Fibroblast of gingiva (primary cell): ENCODE data around the gene DNAH3.
"Not testable (repeated sequence)": the region's sequence is repeated elsewhere in the genome, so short reads cannot be mapped to it uniquely, and the experiment has no call there.

Source experiments
- DNase-seq: peaks from one replicate; pipeline ENCODE4 v3.0.0-alpha.2; 2011; ENCODE audit warnings: low read depth

DNAH3 gene

GRCh38 chr16:21120976-21121520 lies 29.6 kb downstream of the DNAH3 start:
- DNase-seq = no peak

- DNase-seq = no peak
These were observed 33.1 kb downstream of the DNAH3 start for GRCh38 chr16:21117567-21117966.

GRCh38 chr16:21116148-21116693 lies 34.4 kb downstream of the DNAH3 start:
- no peak for DNase-seq

GRCh38 chr16:21115551-21115950 lies 35.1 kb downstream of the DNAH3 start:
- not testable (repeated sequence) for DNase-seq

DNA sequence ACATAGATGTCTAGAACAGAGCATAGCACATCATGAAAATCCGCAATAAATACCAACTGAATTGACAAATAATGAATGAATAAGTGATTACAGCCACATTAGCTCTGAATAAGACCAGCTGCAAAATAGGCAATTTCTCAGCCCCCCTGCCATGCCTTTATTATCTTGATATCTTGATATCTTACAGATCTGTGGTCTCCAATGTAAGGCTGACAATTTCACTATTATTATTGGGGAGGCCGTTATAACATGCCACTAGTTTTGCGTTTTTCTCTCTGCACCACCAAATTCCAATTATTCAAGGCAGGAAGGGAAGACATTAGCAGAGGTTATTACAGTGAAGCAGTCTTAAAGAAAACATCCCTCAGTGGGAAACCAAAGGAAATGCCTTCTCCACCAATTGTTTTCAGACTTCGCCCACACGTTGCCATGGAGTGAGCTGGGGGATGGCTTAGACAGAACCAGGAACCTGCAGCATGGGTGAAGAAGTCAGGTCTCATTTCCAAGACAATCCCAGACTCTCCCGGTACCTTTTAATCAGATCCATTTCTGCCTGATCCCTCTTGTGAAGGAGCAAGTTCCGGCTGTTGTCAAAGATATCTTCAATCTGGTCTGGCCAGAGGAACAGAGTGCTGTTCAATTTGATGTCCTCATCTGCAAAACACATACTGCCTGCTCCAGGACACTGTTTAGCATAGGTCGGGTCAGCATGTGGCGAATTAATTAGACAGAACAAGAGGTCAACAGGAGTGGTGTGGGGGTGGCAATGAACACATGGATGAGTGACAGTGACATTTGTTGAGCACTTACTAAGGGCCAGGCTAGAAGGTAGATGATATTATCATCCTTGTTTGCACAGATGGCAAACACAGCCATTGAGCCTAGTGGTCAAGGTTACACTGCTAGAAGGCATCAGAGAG lies 46.4 kb downstream of the DNAH3 start:
- no peak for DNase-seq

DNA sequence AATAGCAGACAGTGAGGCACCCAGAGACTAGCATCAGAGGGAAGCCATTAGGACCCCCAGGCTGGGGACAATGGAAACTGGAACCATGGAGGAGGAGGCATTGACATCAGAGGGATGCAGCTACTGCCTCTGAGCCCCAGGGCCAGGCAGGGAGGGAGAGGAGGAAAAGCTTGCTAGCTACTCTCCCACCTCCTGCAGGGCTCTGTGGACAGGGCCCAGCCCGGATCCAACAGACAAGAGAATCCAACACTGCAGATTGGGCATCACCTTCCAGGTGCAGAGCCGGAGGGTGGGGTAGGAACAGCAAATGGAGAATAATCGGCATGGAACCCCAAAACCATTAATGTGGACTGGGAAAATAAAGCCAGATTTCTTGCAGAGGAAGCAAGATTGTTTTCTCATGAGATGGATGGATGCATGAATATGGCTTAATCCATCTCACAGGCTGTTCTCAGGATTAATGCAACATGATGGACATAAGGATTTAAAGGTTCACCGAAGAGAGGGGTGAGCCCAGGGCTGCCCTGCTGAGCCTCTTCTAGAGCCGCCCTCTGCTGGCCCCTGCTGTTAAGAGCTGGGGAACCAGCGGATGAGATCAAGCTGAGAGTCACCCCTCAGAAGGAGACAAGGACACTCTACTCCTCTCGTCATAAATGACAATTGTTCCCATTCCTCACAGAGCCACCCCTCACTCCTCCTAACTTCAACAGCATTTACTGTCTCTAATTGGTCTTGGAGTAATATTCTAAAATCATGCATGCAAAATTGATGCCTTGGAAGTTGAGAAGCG lies 48.8 kb downstream of the DNAH3 start:
- peak; percentile 18 for DNase-seq

DNA sequence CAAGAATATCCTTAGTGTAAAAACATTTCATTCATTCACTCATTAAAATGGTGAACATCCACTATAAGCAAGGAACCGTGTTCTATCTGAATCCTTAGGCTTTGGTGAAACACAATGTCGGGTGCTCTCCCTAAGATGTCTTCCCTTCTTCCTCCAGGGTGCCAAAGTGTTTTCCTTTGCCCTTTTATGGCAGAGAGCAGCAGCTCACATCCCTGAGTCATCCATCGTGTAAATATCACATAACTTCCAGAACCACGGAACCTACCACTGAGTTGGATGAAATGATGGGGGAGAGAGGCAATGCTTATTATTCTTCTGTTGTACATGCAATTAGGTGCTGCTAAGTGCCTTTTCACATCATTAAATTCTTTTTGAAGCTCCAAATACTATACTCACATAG lies 50.2 kb downstream of the DNAH3 start:
- DNase-seq = peak; percentile 61

GRCh38 chr16:21097151-21097550 lies 53.5 kb downstream of the DNAH3 start:
- no peak for DNase-seq

DNA sequence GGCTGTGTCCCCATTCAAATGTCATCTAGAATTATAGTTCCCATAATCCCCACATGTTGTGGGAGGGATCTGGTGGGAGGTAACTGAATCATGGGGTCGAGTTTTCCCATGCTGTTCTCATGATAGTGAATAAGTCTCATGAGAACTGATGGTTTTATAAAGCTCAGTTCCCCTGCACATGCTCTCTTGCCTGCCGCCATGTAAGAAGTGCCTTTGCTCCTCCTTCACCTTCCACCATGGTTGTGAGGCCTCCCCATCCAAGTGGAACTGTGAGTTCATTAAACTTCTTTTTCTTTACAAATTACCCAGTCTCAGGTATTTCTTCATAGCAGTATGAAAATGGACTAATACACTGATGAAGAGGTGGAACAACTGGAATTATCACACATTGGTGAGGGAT lies 55.9 kb downstream of the DNAH3 start:
- not testable (repeated sequence) for DNase-seq

DNA sequence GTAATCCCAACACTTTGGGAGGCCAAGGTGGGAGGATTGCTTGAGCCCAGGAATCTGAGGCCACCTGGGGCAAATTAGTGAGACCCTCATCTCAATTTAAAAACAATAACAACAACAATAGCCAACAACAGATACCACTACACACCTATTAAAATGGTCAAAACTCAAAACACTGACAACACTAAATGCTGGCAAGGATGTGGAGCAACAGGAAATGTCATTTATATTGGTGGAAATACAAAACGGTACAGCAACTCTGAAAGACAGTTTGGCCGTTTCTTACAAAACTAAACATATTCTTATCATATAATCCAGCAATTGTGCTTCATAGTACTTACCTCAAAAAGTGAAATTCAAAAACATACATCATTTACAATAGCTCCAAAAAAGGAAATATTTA lies 57.7 kb downstream of the DNAH3 start:
- DNase-seq = no peak

DNA sequence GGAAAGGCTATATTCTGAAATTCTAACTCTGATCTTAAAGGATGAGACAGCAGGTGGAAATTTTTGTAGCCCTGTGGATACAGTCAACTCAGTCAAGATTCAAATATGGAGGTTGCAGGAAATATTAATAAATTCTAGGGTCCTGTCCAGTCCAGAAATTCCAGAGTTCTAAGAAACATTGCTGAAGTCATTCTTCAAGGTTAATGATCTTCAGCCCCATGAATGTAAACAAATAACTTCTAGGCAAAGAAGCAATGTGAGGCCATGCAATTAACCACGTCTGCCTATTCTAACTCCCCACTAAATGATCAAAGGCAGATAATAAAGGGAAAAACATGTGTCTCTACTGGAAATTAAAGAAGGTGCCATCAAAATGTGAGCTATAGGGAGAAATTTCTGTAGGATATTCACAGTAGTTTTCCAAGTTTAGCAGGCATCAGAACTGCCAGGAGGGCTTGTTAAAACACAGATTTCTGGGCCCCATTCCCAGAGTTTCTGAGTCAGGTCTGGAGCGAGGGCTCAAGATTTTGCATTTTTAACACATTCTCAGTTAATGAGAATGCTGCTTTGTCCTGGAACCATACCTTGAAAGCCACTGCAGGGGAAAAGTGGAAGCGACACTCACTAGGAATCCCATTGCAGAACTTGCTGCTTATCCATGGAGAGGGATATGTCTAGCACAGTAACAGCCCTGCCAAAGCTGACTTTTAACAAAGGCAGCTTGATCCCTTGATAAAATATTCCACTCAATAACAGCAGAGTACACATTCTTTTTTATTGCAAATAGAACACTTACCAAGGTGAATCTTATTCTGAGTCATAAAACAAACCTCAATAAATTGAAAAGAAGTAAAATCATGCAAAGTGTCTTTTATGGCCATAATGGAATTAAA lies 61.8 kb downstream of the DNAH3 start:
- no peak for DNase-seq

- DNase-seq = no peak
These were observed 62.5 kb downstream of the DNAH3 start for GRCh38 chr16:21088143-21088542.

- DNase-seq = no peak
These were observed 65.9 kb downstream of the DNAH3 start for GRCh38 chr16:21084631-21085225.

GRCh38 chr16:21083729-21084268 lies 66.8 kb downstream of the DNAH3 start:
- DNase-seq = peak; percentile 40

DNA sequence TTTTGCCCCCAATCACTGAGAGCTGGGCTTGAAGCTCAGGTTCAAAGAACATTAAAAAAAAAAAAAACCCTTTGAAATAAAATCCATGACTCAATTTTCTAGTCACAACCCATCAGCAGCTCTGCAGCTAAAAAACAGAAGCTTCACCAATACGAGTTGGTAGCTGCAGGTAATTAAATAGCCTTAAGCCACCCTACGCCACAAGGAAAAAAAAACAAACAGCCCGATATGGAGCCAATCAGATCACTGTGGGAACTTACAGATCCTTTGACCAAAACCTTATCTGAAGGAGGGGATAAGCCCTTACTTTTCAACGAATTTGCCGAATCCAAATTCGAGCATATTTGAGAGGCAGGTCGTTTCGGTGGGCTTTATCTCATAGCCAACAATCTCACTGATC lies 69.3 kb downstream of the DNAH3 start:
- DNase-seq = no peak

GRCh38 chr16:21078563-21078962 lies 72.1 kb downstream of the DNAH3 start:
- DNase-seq = no peak

- DNase-seq = no peak
These were observed 74.3 kb downstream of the DNAH3 start for GRCh38 chr16:21076186-21076883.

GRCh38 chr16:21075252-21075651 lies 75.4 kb downstream of the DNAH3 start:
- DNase-seq = no peak

GRCh38 chr16:21072976-21073375 lies 77.7 kb downstream of the DNAH3 start:
- no peak for DNase-seq

GRCh38 chr16:21071741-21072140 lies 78.9 kb downstream of the DNAH3 start:
- no peak for DNase-seq
